Rectal smooth muscle tissue (tissue), 1 donor: Measurements from ENCODE around the gene FAM53B.

Experiments
- H3K27ac ChIP-seq: one replicate; pipeline ENCODE4 v1.7.0; 2013; ENCODE audit warnings: low read depth, low read length, inconsistent platforms
- H3K27me3 ChIP-seq: one replicate; pipeline ENCODE4 v1.7.0; 2013; ENCODE audit warnings: low read length; ENCODE audit not compliant: control insufficient read depth, insufficient read depth
- H3K36me3 ChIP-seq: one replicate; pipeline ENCODE4 v1.7.0; 2013; ENCODE audit warnings: low read length; ENCODE audit not compliant: control insufficient read depth, insufficient read depth
- H3K4me1 ChIP-seq: one replicate; pipeline ENCODE4 v1.7.0; 2013; ENCODE audit warnings: low read length; ENCODE audit not compliant: control insufficient read depth, insufficient read depth
- H3K4me3 ChIP-seq: one replicate; pipeline ENCODE4 v1.7.0; 2013; ENCODE audit warnings: low read length
- H3K9ac ChIP-seq: one replicate; pipeline ENCODE4 v1.7.0; 2013; ENCODE audit warnings: low read length

The FAM53B gene

DNA sequence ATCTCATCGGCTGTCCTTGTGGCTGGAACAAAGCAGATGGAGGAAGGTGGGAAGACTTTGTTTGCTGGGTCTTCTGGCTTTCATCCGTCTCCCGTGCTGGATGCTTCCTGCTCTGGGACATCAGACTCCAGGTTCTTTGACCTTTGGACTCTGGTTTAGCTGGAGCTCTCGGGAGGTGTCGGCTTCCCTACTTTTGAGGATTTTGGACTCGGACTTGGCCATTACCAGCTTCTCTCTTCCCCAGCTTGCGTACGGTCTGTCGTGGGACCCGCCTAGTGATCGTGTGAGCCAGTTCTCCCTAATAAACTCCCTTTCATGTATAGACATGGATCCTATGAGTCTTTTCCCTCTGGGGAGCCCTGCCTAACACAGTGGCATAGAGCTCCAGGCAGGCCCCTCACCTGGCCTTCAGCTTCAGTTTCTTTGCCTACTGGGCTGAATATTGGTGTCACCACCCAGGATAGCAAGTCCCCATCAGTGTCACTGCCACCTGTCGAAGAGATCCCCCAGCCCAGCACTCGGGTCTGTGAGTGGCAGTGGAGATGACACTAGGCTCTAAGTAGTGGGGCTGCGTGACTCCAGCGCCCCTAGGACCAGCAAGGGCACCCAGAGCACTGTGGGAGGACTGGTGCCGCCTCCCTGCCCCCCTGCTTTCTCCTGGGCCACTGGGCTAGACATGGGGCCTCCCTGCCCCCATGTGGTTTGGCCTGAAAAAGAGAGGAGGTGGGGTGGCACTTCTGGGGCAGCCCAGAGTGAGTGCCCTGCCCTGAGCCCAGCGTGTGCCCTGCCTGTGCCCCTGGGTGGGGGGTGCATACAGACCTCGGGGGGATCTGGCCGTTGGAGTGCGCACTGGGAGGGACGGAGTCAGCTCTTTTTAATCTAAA is 147.0 kb downstream of the FAM53B start:
- H3K36me3 ChIP-seq = no peaks in the 10 kb centered on the region
- H3K4me3 ChIP-seq = no peak overlapping the region
- no peaks in the 10 kb centered on the region for H3K4me1 ChIP-seq
- no peak overlapping the region for H3K9ac ChIP-seq
- H3K27me3 ChIP-seq = no peaks in the 10 kb centered on the region
- no peak overlapping the region for H3K27ac ChIP-seq

GRCh38 chr10:124596116-124596785 is 147.9 kb downstream of the FAM53B start:
- H3K9ac ChIP-seq = no peak overlapping the region
- H3K36me3 ChIP-seq = no peaks in the 10 kb centered on the region
- H3K4me1 ChIP-seq = no peaks in the 10 kb centered on the region
- H3K27me3 ChIP-seq = no peaks in the 10 kb centered on the region
- no peak overlapping the region for H3K27ac ChIP-seq
- no peak overlapping the region for H3K4me3 ChIP-seq

GRCh38 chr10:124595143-124595883 is 148.9 kb downstream of the FAM53B start:
- Histone ChIP-seq H3K27me3 (no peaks in the 10 kb centered on the region), H3K27ac (no peak overlapping the region), H3K4me1 (no peaks in the 10 kb centered on the region), H3K9ac (no peak overlapping the region), H3K4me3 (no peak overlapping the region), H3K36me3 (no peaks in the 10 kb centered on the region)

DNA sequence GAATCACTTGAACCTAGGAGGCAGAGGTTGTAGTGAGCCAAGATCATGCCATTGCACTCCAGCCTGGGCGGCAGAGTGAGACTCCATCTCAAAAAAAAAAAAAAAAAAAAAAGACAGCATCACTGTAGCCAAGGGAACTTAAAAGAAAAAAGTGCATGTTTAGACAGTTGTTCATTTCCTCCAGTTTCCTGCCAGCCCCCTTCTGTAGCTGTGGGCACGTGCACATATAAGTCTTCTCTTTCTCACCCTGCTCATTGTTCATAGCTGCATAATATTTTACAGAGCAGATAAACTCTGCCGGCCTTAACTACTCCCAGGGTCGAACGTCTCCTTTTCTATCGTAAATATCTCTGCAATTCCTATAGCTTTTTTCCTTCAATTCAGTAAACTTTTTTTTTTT is 149.9 kb downstream of the FAM53B start:
- no peak overlapping the region for H3K27ac ChIP-seq
- no peaks in the 10 kb centered on the region for H3K36me3 ChIP-seq
- H3K9ac ChIP-seq = no peak overlapping the region
- peaks cover 2% of the 10 kb centered on the region for H3K4me1 ChIP-seq
- no peaks in the 10 kb centered on the region for H3K27me3 ChIP-seq
- no peak overlapping the region for H3K4me3 ChIP-seq

DNA sequence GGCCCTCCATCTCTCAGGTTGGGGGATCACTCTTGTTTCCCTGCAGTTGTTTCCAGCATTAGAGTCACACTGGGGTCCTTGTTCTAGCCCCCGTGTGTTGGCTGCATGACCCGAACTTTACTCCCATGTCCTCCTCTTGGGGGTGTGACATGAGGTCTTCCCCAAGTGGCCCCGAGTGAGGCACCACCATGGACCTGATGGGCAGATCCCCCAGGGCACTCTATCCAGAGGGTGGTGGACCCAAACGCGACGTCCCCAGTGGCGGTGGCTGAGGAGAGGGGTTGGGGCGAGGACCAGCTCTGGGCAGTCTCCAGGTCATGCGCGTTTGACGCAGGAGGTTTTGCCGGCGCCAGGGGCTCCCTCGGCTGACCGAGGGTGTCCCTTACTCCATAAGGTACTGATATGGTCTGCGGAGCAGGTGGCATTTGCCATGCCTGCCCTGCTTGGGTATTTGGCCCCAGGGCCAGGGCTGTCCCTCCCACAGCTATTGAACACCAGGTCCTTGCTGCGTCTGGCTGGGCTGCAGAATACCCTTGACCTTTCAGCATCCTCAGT is 150.7 kb downstream of the FAM53B start:
- H3K27ac ChIP-seq = no peak overlapping the region
- H3K4me3 ChIP-seq = no peak overlapping the region
- no peaks in the 10 kb centered on the region for H3K27me3 ChIP-seq
- H3K9ac ChIP-seq = no peak overlapping the region
- H3K36me3 ChIP-seq = no peaks in the 10 kb centered on the region
- H3K4me1 ChIP-seq = peaks cover 9% of the 10 kb centered on the region

GRCh38 chr10:124592736-124593430 is 151.3 kb downstream of the FAM53B start:
- no peaks in the 10 kb centered on the region for H3K36me3 ChIP-seq
- H3K27ac ChIP-seq = no peak overlapping the region
- H3K27me3 ChIP-seq = peaks cover under 1% of the 10 kb centered on the region
- H3K9ac ChIP-seq = no peak overlapping the region
- H3K4me1 ChIP-seq = peaks cover 10% of the 10 kb centered on the region
- no peak overlapping the region for H3K4me3 ChIP-seq

- Histone ChIP-seq H3K9ac (no peak overlapping the region), H3K27ac (no peak overlapping the region), H3K4me1 (peaks cover 10% of the 10 kb centered on the region), H3K4me3 (no peak overlapping the region), H3K27me3 (peaks cover 3% of the 10 kb centered on the region), H3K36me3 (no peaks in the 10 kb centered on the region)
These were observed 152.1 kb downstream of the FAM53B start for GRCh38 chr10:124592101-124592500.

DNA sequence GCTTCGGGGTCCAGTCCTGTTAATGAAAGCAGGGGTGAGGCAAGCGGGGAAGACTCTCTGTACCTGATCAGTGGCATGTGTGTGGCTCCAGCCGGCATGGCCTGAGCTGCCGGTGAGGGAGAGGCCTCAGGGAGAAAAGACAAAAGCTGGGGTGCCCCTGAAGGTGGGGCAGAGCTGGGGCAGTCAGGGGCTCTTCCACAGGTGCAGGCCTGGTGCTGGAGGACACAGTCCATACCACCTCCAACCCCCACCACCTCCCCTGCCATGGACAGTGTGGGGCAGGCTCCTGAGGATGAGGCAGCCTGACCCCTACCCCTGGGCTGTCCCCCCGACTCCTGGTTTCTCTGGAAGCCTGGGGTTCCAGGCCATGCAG is 153.1 kb downstream of the FAM53B start:
- Histone ChIP-seq H3K27me3 (peaks cover 3% of the 10 kb centered on the region), H3K27ac (no peak overlapping the region), H3K36me3 (no peaks in the 10 kb centered on the region), H3K4me3 (no peak overlapping the region), H3K4me1 (peaks cover 10% of the 10 kb centered on the region), H3K9ac (no peak overlapping the region)

GRCh38 chr10:124590216-124591122 is 153.7 kb downstream of the FAM53B start:
- peaks cover 3% of the 10 kb centered on the region for H3K27me3 ChIP-seq
- H3K36me3 ChIP-seq = no peaks in the 10 kb centered on the region
- H3K9ac ChIP-seq = no peak overlapping the region
- H3K27ac ChIP-seq = no peak overlapping the region
- peaks cover 10% of the 10 kb centered on the region for H3K4me1 ChIP-seq
- H3K4me3 ChIP-seq = no peak overlapping the region

DNA sequence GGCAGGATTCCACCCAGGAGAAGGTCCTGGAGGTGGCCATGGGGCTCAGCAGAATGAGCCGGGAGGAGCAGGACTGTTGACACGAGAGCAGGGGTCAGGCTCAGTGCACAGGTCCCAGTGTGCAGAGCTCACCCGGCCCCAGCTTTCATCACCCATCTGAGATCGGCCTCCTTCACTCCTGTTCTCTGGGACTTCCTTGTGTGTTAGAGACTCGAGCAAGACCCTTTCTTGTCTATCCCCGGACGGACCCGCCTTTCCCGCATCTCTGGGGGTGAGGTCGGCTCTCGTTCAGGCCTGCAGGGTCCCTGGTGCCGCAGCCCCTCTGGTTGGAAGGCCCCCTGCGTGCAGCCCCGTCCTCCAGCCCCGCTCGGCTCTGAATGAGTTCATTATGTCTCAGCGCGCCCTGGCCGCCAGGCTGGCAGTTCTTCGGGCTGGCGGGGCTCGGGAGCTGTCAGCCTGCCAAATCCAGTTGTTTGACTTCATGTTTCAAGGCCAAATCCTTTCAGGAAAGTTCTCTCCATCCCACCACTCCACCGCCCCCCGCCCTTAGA is 154.6 kb downstream of the FAM53B start:
- Histone ChIP-seq H3K9ac (no peak overlapping the region), H3K4me3 (no peak overlapping the region), H3K27ac (peak overlapping the region; percentile 67), H3K36me3 (no peaks in the 10 kb centered on the region), H3K4me1 (peaks cover 10% of the 10 kb centered on the region), H3K27me3 (peaks cover 3% of the 10 kb centered on the region)
